Lung (tissue), 12 donors: ENCODE results near the gene SLC52A1. TPM values are rescaled to one million over a fixed set of nuclear protein-coding genes. Genes with fewer than 3 reads are reported as not detected.
A peak's percentile ranks its signal among the peaks of the same experiment; 100 is the strongest.

Source experiments
- ATAC-seq: fragments of 200-7000 bp; cut with Tn5 transposase; one replicate; pipeline ENCODE4 v1.9.1; 2020; ENCODE audit warnings: moderate number of reproducible peaks; ENCODE audit not compliant: insufficient read depth, low FRiP score
- DNase-seq, 3 donors: peaks; one replicate each; pipeline ENCODE4 v3.0.0-alpha.2; 2013 to 2017
- H3K27ac ChIP-seq, 2 donors: one replicate each; pipeline ENCODE4 v1.5.1; 2013; ENCODE audit warnings: mild to moderate bottlenecking in 2 of 2, moderate library complexity in 2 of 2, control low read depth in 1 of 2, inconsistent platforms in 1 of 2, low read depth in 1 of 2, low read length in 1 of 2
- H3K27me3 ChIP-seq, 3 donors: one replicate each; pipeline ENCODE4 v1.5.1; 2013; ENCODE audit warnings: low read length in 2 of 3; ENCODE audit not compliant: control insufficient read depth in 3 of 3, insufficient read depth in 3 of 3
- H3K36me3 ChIP-seq, 4 donors: one replicate each; pipeline ENCODE4 v1.5.1; 2013; ENCODE audit warnings: low read length in 4 of 4, mild to moderate bottlenecking in 1 of 4, moderate library complexity in 1 of 4; ENCODE audit not compliant: control insufficient read depth in 4 of 4, insufficient read depth in 4 of 4
- H3K4me1 ChIP-seq, 5 donors: one replicate each; pipeline ENCODE4 v1.5.1; 2013; ENCODE audit warnings: low read length in 5 of 5, mild to moderate bottlenecking in 2 of 5, moderate library complexity in 1 of 5; ENCODE audit not compliant: control insufficient read depth in 5 of 5, insufficient read depth in 5 of 5
- H3K4me3 ChIP-seq: one replicate; pipeline ENCODE4 v1.5.1; 2013; ENCODE audit warnings: mild to moderate bottlenecking, control low read depth, moderate library complexity
- H3K9ac ChIP-seq, 2 donors: one replicate each; pipeline ENCODE4 v1.5.1; 2013; ENCODE audit warnings: low read length in 2 of 2, control low read depth in 1 of 2; ENCODE audit not compliant: insufficient read depth in 1 of 2
- H3K9me3 ChIP-seq, 4 donors: one replicate each; pipeline ENCODE4 v1.5.1; 2013; ENCODE audit warnings: low read length in 3 of 4, mild to moderate bottlenecking in 1 of 4, moderate library complexity in 1 of 4; ENCODE audit not compliant: control insufficient read depth in 4 of 4, insufficient read depth in 3 of 4
- CTCF ChIP-seq: IDR thresholded peaks from 2 replicates; pipeline ENCODE4 v1.5.1; 2012; ENCODE audit warnings: mild to moderate bottlenecking; ENCODE audit errors: control extremely low read depth, extremely low read depth
- WGBS, 2 donors: extraction: QIAGEN DNeasy Blood & Tissue Kit; methylation state at CpG; one replicate each; pipeline ENCODE4 v1.1.7; 2013; 5-methylcytosine and 5-hydroxymethylcytosine counted together
- polyA plus RNA-seq, 2 donors: library from polyadenylated mRNA; stranded (reverse); fragments of 200-250 nt; gene quantifications; one replicate each; pipeline ENCODE4 v1.2.1, GENCODE V29; 2013
- total RNA-seq, 2 donors: library from RNA; depleted of rRNA in 1 of 2; stranded (reverse); fragments of >200 nt in 1 of 2; gene quantifications; one replicate each; pipeline ENCODE4 v1.2.1, GENCODE V29; 2014 to 2021
- donor health status: control.
- donor health status: control.
- donor health status: Bipolar disorder and iron deficiency.
- donor health status: healthy.
- donor health status: DM: yes; HTN: yes; CAD: no.

The SLC52A1 gene
- total and polyA plus RNA-seq, 4 donors, result 0.47 to 1.3 (median 0.62) TPM

GRCh38 chr17:5023588-5024147 lies 11.6 kb downstream of the SLC52A1 start:
- no peaks in the 10 kb centered on the region for H3K9me3 ChIP-seq
- H3K36me3 ChIP-seq, result peaks cover 6 to 46% (median 18%) of the 10 kb centered on the region in 4 donors
- WGBS, 2 donors, result 86 to 89% methylated on average over 25 to 29 of the region's 29 CpGs
- H3K4me3 ChIP-seq, result no peak overlapping the region
- ATAC-seq (no peak), DNase-seq (no peak)
- no peaks in the 10 kb centered on the region for H3K4me1 ChIP-seq
- no peak for TF ChIP-seq CTCF
- peak overlapping the region in 1 of 2 donors; percentile 2 for H3K27ac ChIP-seq
- H3K27me3 ChIP-seq, result no peaks in the 10 kb centered on the region
- no peak overlapping the region for H3K9ac ChIP-seq

GRCh38 chr17:5022171-5022711 lies 13.0 kb downstream of the SLC52A1 start:
- 96% methylated on average over 30 of the region's 30 CpGs for WGBS, 2 donors
- ATAC-seq (no peak), DNase-seq (no peak)
- H3K4me1 ChIP-seq, result no peaks in the 10 kb centered on the region
- H3K36me3 ChIP-seq, result peaks cover 6 to 49% (median 19%) of the 10 kb centered on the region in 4 donors
- H3K4me3 ChIP-seq, result no peak overlapping the region
- no peaks in the 10 kb centered on the region for H3K27me3 ChIP-seq
- no peak for TF ChIP-seq CTCF
- H3K27ac ChIP-seq, result no peak overlapping the region
- no peak overlapping the region for H3K9ac ChIP-seq
- H3K9me3 ChIP-seq, result no peaks in the 10 kb centered on the region

- no peaks in the 10 kb centered on the region for H3K4me1 ChIP-seq
- no peak overlapping the region for H3K9ac ChIP-seq
- no peaks in the 10 kb centered on the region for H3K9me3 ChIP-seq
- WGBS, 2 donors, result 90 to 92% methylated on average over 19 to 20 of the region's 20 CpGs
- TF ChIP-seq CTCF, result no peak
- DNase-seq (no peak), ATAC-seq (no peak)
- no peak overlapping the region for H3K27ac ChIP-seq
- peaks cover 6 to 52% (median 21%) of the 10 kb centered on the region in 4 donors for H3K36me3 ChIP-seq
- no peak overlapping the region for H3K4me3 ChIP-seq
- H3K27me3 ChIP-seq, result no peaks in the 10 kb centered on the region
Measured at GRCh38 chr17:5020502-5021023, 14.7 kb downstream of the SLC52A1 start.
